Left ventricle myocardium superior (tissue), 1 donor: ENCODE data around the gene UCKL1. TPM values are rescaled to one million over a fixed set of nuclear protein-coding genes. Genes with fewer than 3 reads are reported as not detected.

Experiments
- ATAC-seq: fragments of 200-7000 bp; cut with Tn5 transposase; one replicate; pipeline ENCODE4 v1.9.1; 2020; ENCODE audit warnings: mild to moderate bottlenecking, moderate library complexity
- DNase-seq: peaks from one replicate; pipeline ENCODE4 v3.0.0-alpha.2; 2020
- intact Hi-C: fragments of 100-400 bp; cut with micrococcal nuclease; formaldehyde crosslinking; loops from one replicate; pipeline ENCODE4 v1.11.0; 2022
- total RNA-seq: library from RNA; stranded (reverse); fragmentation: NEBNext Ultra II Directional; extraction: Animal tissue kit (Norgen Biotek cat#: 25700); gene quantifications from one replicate; pipeline ENCODE4 v1.2.1, GENCODE V29; 2021
- donor health status: DM: no; HTN: yes; CAD: no; lungs with severe emphysema.

The UCKL1 gene
- total RNA-seq, 1 donor from 2014 or later, result 59.9 TPM

- DNase-seq (peak; percentile 76), ATAC-seq (peak; percentile 7)
- intact Hi-C loops, result no loop called here
These were observed 9.1 kb downstream of the UCKL1 start for GRCh38 chr20:63946986-63947637.

GRCh38 chr20:63945921-63946920 is 10.0 kb downstream of the UCKL1 start:
- peak; percentile 30 for DNase-seq
- ATAC-seq, result no peak
- intact Hi-C loops, result no loop called here

- intact Hi-C loops, result no loop called here
- DNase-seq, result peak; percentile 32
- ATAC-seq, result no peak
These were observed 11.1 kb downstream of the UCKL1 start for GRCh38 chr20:63945031-63945658.

GRCh38 chr20:63944078-63944941 is 11.9 kb downstream of the UCKL1 start:
- DNase-seq (peak; percentile 32), ATAC-seq (no peak)
- intact Hi-C loops, result no loop called here

- ATAC-seq, result no peak
- intact Hi-C loops, result no loop called here
- DNase-seq, result peak; percentile 31
These were observed 12.5 kb downstream of the UCKL1 start for GRCh38 chr20:63943808-63944077.

- DNase-seq, result peak; percentile 22
- intact Hi-C loops, result no loop called here
- no peak for ATAC-seq
These were observed 13.0 kb downstream of the UCKL1 start for GRCh38 chr20:63942969-63943807.

- intact Hi-C loops, result no loop called here
- ATAC-seq (no peak), DNase-seq (peak; percentile 53)
These were observed 13.8 kb downstream of the UCKL1 start for GRCh38 chr20:63942250-63942951.

- DNase-seq (peak; percentile 64), ATAC-seq (peak; percentile 20)
- intact Hi-C loops, result no loop called here
These were observed 14.7 kb downstream of the UCKL1 start for GRCh38 chr20:63941282-63942081.

GRCh38 chr20:63940472-63941266 is 15.5 kb downstream of the UCKL1 start:
- intact Hi-C loops, result no loop called here
- peak; percentile 36 for DNase-seq
- no peak for ATAC-seq

GRCh38 chr20:63940071-63940471 is 16.1 kb downstream of the UCKL1 start:
- ATAC-seq, result no peak
- intact Hi-C loops, result no loop called here
- no peak for DNase-seq

GRCh38 chr20:63939061-63939935 is 16.9 kb downstream of the UCKL1 start:
- ATAC-seq, result no peak
- DNase-seq, result peak; percentile 31

GRCh38 chr20:63937596-63937995 is 18.6 kb downstream of the UCKL1 start:
- DNase-seq, result no peak
- ATAC-seq, result no peak
- intact Hi-C loops, result no loop called here

More at GRCh38 chr20:63939061-63939935, 16.9 kb downstream of the UCKL1 start:
- intact Hi-C loops, result no loop called here

- intact Hi-C loops, result no loop called here
- ATAC-seq (no peak), DNase-seq (no peak)
These were observed 20.8 kb downstream of the UCKL1 start for GRCh38 chr20:63935447-63935846.

GRCh38 chr20:63934271-63935068 is 21.7 kb downstream of the UCKL1 start:
- DNase-seq (peak; percentile 37), ATAC-seq (no peak)
- intact Hi-C loops, result no loop called here
